Mucosa of rectum (tissue), 2 donors: ENCODE results near the gene GALR1.

Experiments used
- H3K27ac ChIP-seq, 2 donors: one replicate each; pipeline ENCODE4 v1.7.0; 2013; ENCODE audit warnings: inconsistent platforms in 2 of 2, low read depth in 2 of 2, low read length in 2 of 2
- H3K27me3 ChIP-seq, 2 donors: one replicate each; pipeline ENCODE4 v1.7.0; 2013; ENCODE audit warnings: low read length in 2 of 2; ENCODE audit not compliant: control insufficient read depth in 2 of 2, insufficient read depth in 2 of 2
- H3K36me3 ChIP-seq, 2 donors: one replicate each; pipeline ENCODE4 v1.7.0; 2013; ENCODE audit warnings: low read length in 2 of 2; ENCODE audit not compliant: control insufficient read depth in 2 of 2, insufficient read depth in 2 of 2
- H3K4me1 ChIP-seq, 2 donors: one replicate each; pipeline ENCODE4 v1.7.0; 2013; ENCODE audit warnings: low read length in 2 of 2, mild to moderate bottlenecking in 1 of 2; ENCODE audit not compliant: control insufficient read depth in 2 of 2, insufficient read depth in 2 of 2
- H3K4me3 ChIP-seq, 2 donors: one replicate each; pipeline ENCODE4 v1.7.0; 2013; ENCODE audit warnings: low read length in 2 of 2
- H3K9ac ChIP-seq, 2 donors: one replicate each; pipeline ENCODE4 v1.7.0; 2013; ENCODE audit warnings: low read length in 2 of 2, low read depth in 1 of 2, mild to moderate bottlenecking in 1 of 2
- H3K9me3 ChIP-seq, 2 donors: one replicate each; pipeline ENCODE4 v1.7.0; 2013; ENCODE audit warnings: low read length in 2 of 2; ENCODE audit not compliant: control insufficient read depth in 2 of 2
- donor health status: healthy.
- donor health status: Normal muscosa, but diverticular disease.

The GALR1 gene

DNA sequence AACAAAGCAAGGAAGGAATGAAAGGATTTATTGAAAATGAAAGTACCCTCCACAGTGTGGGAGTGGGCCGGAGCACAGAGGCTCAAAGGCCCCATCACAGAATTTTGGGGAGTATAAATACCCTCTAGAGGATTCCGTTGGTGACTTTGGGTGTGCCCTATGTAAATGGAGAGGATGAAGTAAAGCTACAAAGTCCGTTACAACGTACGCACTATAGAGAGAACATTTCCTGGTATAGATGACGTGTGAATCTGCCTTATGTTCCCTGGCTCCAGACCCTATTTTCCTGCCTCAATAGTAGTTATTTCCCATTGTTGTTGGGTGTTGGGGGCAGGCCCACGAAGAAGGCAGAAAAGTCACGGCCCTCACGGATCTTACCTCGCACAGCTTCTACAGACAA, 65.3 kb downstream of the GALR1 start:
- H3K27me3 ChIP-seq, result no peaks in the 10 kb centered on the region
- no peaks in the 10 kb centered on the region for H3K36me3 ChIP-seq
- H3K27ac ChIP-seq, result no peak overlapping the region
- H3K9ac ChIP-seq, result no peak overlapping the region
- no peaks in the 10 kb centered on the region for H3K4me1 ChIP-seq
- H3K9me3 ChIP-seq, result no peaks in the 10 kb centered on the region
- H3K4me3 ChIP-seq, result no peak overlapping the region

DNA sequence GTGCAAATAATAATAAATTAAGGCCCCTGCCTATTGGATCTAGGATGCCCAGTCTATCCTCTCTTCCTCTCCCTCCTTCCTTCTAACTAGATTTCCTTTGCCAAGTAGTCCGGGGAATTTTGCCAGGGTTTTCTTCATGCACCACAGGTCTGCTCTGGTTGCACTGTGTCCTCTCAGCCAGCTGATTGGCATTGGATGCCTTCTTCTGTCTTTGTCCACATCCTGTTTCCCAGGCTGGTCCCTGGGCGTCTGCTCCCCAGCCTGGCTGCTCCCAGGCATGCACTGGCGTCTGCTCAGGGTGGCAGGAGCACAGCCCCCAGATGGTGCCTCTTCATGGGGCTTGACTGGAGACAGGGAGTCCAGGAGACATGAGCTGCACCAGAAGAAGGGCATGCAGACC, 66.4 kb downstream of the GALR1 start:
- no peak overlapping the region for H3K27ac ChIP-seq
- H3K4me3 ChIP-seq, result no peak overlapping the region
- no peaks in the 10 kb centered on the region for H3K36me3 ChIP-seq
- H3K9me3 ChIP-seq, result no peaks in the 10 kb centered on the region
- H3K27me3 ChIP-seq, result peaks cover 0 to 4% of the 10 kb centered on the region in 2 donors
- H3K9ac ChIP-seq, result no peak overlapping the region
- H3K4me1 ChIP-seq, result no peaks in the 10 kb centered on the region

- Histone ChIP-seq H3K4me1 (peaks cover 0 to under 1% of the 10 kb centered on the region in 2 donors), H3K36me3 (no peaks in the 10 kb centered on the region), H3K27ac (no peak overlapping the region), H3K9ac (no peak overlapping the region), H3K27me3 (peaks cover 0 to 4% of the 10 kb centered on the region in 2 donors), H3K4me3 (no peak overlapping the region), H3K9me3 (no peaks in the 10 kb centered on the region)
Measured at GRCh38 chr18:77316641-77317040, 67.0 kb downstream of the GALR1 start.

- Histone ChIP-seq H3K27ac (no peak overlapping the region), H3K36me3 (no peaks in the 10 kb centered on the region), H3K4me1 (peaks cover 0 to 3% of the 10 kb centered on the region in 2 donors), H3K9me3 (no peaks in the 10 kb centered on the region), H3K27me3 (peaks cover 0 to 4% of the 10 kb centered on the region in 2 donors), H3K9ac (no peak overlapping the region), H3K4me3 (no peak overlapping the region)
Measured at GRCh38 chr18:77320971-77321559, 71.4 kb downstream of the GALR1 start.

- H3K9me3 ChIP-seq, result no peaks in the 10 kb centered on the region
- H3K27me3 ChIP-seq, result peaks cover 0 to 4% of the 10 kb centered on the region in 2 donors
- H3K27ac ChIP-seq, result no peak overlapping the region
- peaks cover 0 to 3% of the 10 kb centered on the region in 2 donors for H3K4me1 ChIP-seq
- no peaks in the 10 kb centered on the region for H3K36me3 ChIP-seq
- no peak overlapping the region for H3K4me3 ChIP-seq
- H3K9ac ChIP-seq, result no peak overlapping the region
Measured at GRCh38 chr18:77321823-77322805, 72.5 kb downstream of the GALR1 start.

- peaks cover 0 to 3% of the 10 kb centered on the region in 2 donors for H3K4me1 ChIP-seq
- H3K4me3 ChIP-seq, result no peak overlapping the region
- no peaks in the 10 kb centered on the region for H3K36me3 ChIP-seq
- H3K9me3 ChIP-seq, result no peaks in the 10 kb centered on the region
- no peak overlapping the region for H3K27ac ChIP-seq
- no peak overlapping the region for H3K9ac ChIP-seq
- peaks cover 0 to 4% of the 10 kb centered on the region in 2 donors for H3K27me3 ChIP-seq
Measured at GRCh38 chr18:77323640-77324299, 74.1 kb downstream of the GALR1 start.
